GM12878 (cell line): ENCODE data around the gene TTC39C. TPM values are rescaled to one million over a fixed set of nuclear protein-coding genes. Genes with fewer than 3 reads are reported as not detected.
A peak's percentile ranks its signal among the peaks of the same experiment; 100 is the strongest.

Experiments used
- ATAC-seq: fragments of 200-7000 bp; cut with Tn5 transposase; 3 replicates; pipeline ENCODE4 v1.9.1; 2020; ENCODE audit warnings: mild to moderate bottlenecking, moderate library complexity
- BruUV-seq: library from RNA; stranded (reverse); fragments of 400-500 nt; replicated peaks from 2 replicates; lab custom pipeline; 2021; lab: Mats Ljungman, UMichigan
- CTCF ChIA-PET: fragments of 300-600 bp; sonication (Branson Sonifier 250); formaldehyde crosslinking; extraction: SDS; loops from one replicate; lab custom pipeline; 2021; ENCODE audit warnings: inconsistent platforms; lab: Yijun Ruan, JAX
- POLR2A ChIA-PET: fragments of 350-600 bp; formaldehyde crosslinking; extraction: SDS; loops from one replicate; lab custom pipeline; 2021; ENCODE audit warnings: inconsistent platforms; lab: Charles Lee
- RAD21 ChIA-PET: fragments of 300-600 bp; sonication (Branson Sonifier 250); formaldehyde crosslinking; loops from one replicate; lab custom pipeline; 2023; ENCODE audit warnings: antibody characterized with exemption; ENCODE audit not compliant: unreplicated experiment; lab: Charles Lee
- SMC1A ChIA-PET: fragments of 300-600 bp; sonication (Branson Sonifier 250); formaldehyde crosslinking; loops from one replicate; lab custom pipeline; 2023; ENCODE audit not compliant: unreplicated experiment, uncharacterized antibody; lab: Charles Lee
- DNase-seq: peaks from one replicate; pipeline ENCODE4 v3.0.0-alpha.2; 2011; ENCODE audit warnings: low read depth, low spot score
- FAIRE-seq: peaks from 3 replicates; lab custom pipeline; 2011; peaks lifted over from hg19 to GRCh38; lab: Jason Lieb, UNC
- H2AFZ ChIP-seq: 2 replicates; pipeline ENCODE4 v1.6.0; 2011; ENCODE audit warnings: low read depth, low read length, control low read depth; ENCODE audit not compliant: control insufficient read depth
- H3K27ac ChIP-seq: 2 replicates; pipeline ENCODE4 v1.5.1; 2011; ENCODE audit warnings: control low read depth; ENCODE audit not compliant: control insufficient read depth, insufficient read depth
- H3K27me3 ChIP-seq, 2 experiments: replicated peaks in 1 of 2; 2 replicates each; pipeline versions ENCODE4 v1.6.0 to v1.6.1; 2011; ENCODE audit warnings: low read length in 1 of 2; ENCODE audit not compliant: control insufficient read depth in 2 of 2, insufficient read depth in 2 of 2
- H3K36me3 ChIP-seq, 2 experiments: 2 replicates each; pipeline ENCODE4 v1.5.1; 2011; ENCODE audit warnings: low read length in 1 of 2; ENCODE audit not compliant: control insufficient read depth in 2 of 2, insufficient read depth in 2 of 2
- H3K4me1 ChIP-seq: 2 replicates; pipeline ENCODE4 v1.6.1; 2011; ENCODE audit warnings: mild to moderate bottlenecking, low read length, moderate library complexity, mixed read lengths; ENCODE audit not compliant: control insufficient read depth, insufficient read depth
- H3K4me2 ChIP-seq: 2 replicates; pipeline ENCODE4 v1.6.0; 2011; ENCODE audit warnings: control low read depth; ENCODE audit not compliant: control insufficient read depth, insufficient read depth
- H3K4me3 ChIP-seq: fragments of 200-600 bp; sonication (generic); 2 replicates; pipeline ENCODE4 v1.5.1; 2016
- H3K79me2 ChIP-seq: 2 replicates; pipeline ENCODE4 v1.6.0; 2011; ENCODE audit warnings: low read length; ENCODE audit not compliant: control insufficient read depth, insufficient read depth
- H3K9ac ChIP-seq: 2 replicates; pipeline ENCODE4 v1.8.0; 2011; ENCODE audit warnings: low read length, control low read depth, mixed read lengths; ENCODE audit not compliant: control insufficient read depth, insufficient read depth
- H3K9me3 ChIP-seq: replicated peaks from 3 replicates; pipeline ENCODE4 v1.5.1; 2011; ENCODE audit warnings: mild to moderate bottlenecking, low read length; ENCODE audit not compliant: control insufficient read depth, insufficient read depth
- H4K20me1 ChIP-seq: 2 replicates; pipeline ENCODE4 v1.6.0; 2011; ENCODE audit not compliant: control insufficient read depth, insufficient read depth
- HDGF ChIP-seq: fragments of 450-650 bp; IDR thresholded peaks from 2 replicates; pipeline ENCODE4 v1.6.1; 2016; ENCODE audit warnings: antibody characterized with exemption
- WGBS: methylation state at CpG from one replicate; pipeline ENCODE4 v1.1.6; 2016; ENCODE audit warnings: low lambda C conversion rate; ENCODE audit not compliant: insufficient replicate concordance, insufficient coverage; ENCODE audit errors: missing lambda C conversion rate; 5-methylcytosine and 5-hydroxymethylcytosine counted together
- in situ Hi-C: fragments of 300-500 bp; cut with MboI; formaldehyde crosslinking; loops from 9 replicates; pipeline ENCODE4 v1.14.3; 2018; ENCODE audit warnings: mixed read lengths
- intact Hi-C: fragments of 100-400 bp; cut with micrococcal nuclease; formaldehyde crosslinking; loops from one replicate; pipeline ENCODE4 v1.14.2; 2022; ENCODE audit not compliant: unreplicated experiment
- polyA plus RNA-seq, 11 experiments: library from polyadenylated mRNA; depleted of rRNA in 4 of 11; unstranded in 6 of 11; stranded (reverse) in 5 of 11; fragments of >200 nt; fragmentation: Nextera tagmentation in 4 of 11; fragmentation: Illumina TruSeq in 1 of 11; extraction: Ambion mirVana in 4 of 11; extraction: Trizol in 1 of 11; gene quantifications; 1 replicate in 1 of 11; 2 replicates in 10 of 11; pipeline versions ENCODE4 v1.2.1 to v1.2.3, GENCODE V29; 2011 to 2016; ENCODE audit warnings: inconsistent platforms in 2 of 11, missing spikeins in 2 of 11, low read depth in 1 of 11
- total RNA-seq, 4 experiments: library from RNA; depleted of rRNA in 3 of 4; stranded (reverse); fragments of >200 nt in 3 of 4; fragmentation: Illumina TruSeq in 1 of 4; extraction: Trizol in 1 of 4; gene quantifications; 2 replicates each; pipeline versions ENCODE4 v1.2.1 to v1.2.3, GENCODE V29; 2013 to 2021
- TF ChIP-seq, protein P1 (sequence below): fragments of 450-650 bp; IDR thresholded peaks from 2 replicates; pipeline ENCODE4 v1.6.1; 2017; ENCODE audit warnings: borderline replicate concordance

The TTC39C gene
- total and polyA plus RNA-seq, 10 of the 15 experiments (the other 5 are each of a cell fraction or from before 2014, with no cell fraction given) = 21.1 to 91.0 (median 64.8) TPM

- Histone ChIP-seq H3K9me3 (no peaks in the 10 kb centered on the region), H3K27me3 (no peaks in the 10 kb centered on the region), H2AFZ (peak overlapping the region; percentile 22; the same call in 1 of the 2 replicates), H3K27ac (peak overlapping the region; percentile 96), H3K4me2 (peak overlapping the region; percentile 92), H3K9ac (peak overlapping the region; percentile 65), H3K4me3 (peak overlapping the region; percentile 29; the same call in 1 of the 2 replicates), H3K79me2 (no peaks in the 10 kb centered on the region; the same call in none of the 2 replicates), H3K4me1 (peaks cover 58% of the 10 kb centered on the region), H3K36me3 (no peaks in the 10 kb centered on the region), H4K20me1 (no peaks in the 10 kb centered on the region)
- RAD21 ChIA-PET = interaction anchor here (1.4 kb wide), 2 partner anchors 40 to 42 kb away, joined by 4 read pairs; no protein-coding TSS in a partner anchor
- ATAC-seq (no peak), DNase-seq (no peak), FAIRE-seq (no peak)
- intact Hi-C loops = loop anchor here (2.0 kb wide), 1 partner anchor 38 kb away; no protein-coding TSS in a partner anchor
- TSS peak; percentile 75 for BruUV-seq
- WGBS = 4% methylated on average over 1 of the region's 1 CpG
- POLR2A ChIA-PET = interaction anchor here (1.1 kb wide), 1 partner anchor 29 kb away, joined by 3 read pairs; no protein-coding TSS in a partner anchor
- in situ Hi-C loops = no loop called here
- CTCF ChIA-PET = interaction anchor here (1.6 kb wide), 1 partner anchor 23 kb away, joined by 4 read pairs; no protein-coding TSS in a partner anchor
- SMC1A ChIA-PET = interaction anchor here (1.4 to 2.1 kb wide), 6 partner anchors 8 to 91 kb away, joined by 3 to 10 read pairs (median 5); no protein-coding TSS in a partner anchor
- peak; percentile 43; the same call in 1 of the 2 replicates for TF ChIP-seq HDGF
- TF ChIP-seq, protein P1, sequence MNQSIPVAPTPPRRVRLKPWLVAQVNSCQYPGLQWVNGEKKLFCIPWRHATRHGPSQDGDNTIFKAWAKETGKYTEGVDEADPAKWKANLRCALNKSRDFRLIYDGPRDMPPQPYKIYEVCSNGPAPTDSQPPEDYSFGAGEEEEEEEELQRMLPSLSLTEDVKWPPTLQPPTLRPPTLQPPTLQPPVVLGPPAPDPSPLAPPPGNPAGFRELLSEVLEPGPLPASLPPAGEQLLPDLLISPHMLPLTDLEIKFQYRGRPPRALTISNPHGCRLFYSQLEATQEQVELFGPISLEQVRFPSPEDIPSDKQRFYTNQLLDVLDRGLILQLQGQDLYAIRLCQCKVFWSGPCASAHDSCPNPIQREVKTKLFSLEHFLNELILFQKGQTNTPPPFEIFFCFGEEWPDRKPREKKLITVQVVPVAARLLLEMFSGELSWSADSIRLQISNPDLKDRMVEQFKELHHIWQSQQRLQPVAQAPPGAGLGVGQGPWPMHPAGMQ = no peak
Observed at GRCh38 chr18:24009246-24009645, 5.3 kb upstream of the TTC39C start.
